HepG2 (cell line): ENCODE data around the gene HSPA1B. TPM values are rescaled to one million over a fixed set of nuclear protein-coding genes. Genes with fewer than 3 reads are reported as not detected.

ENCODE experiments used
- ATAC-seq: fragments of 200-7000 bp; cut with Tn5 transposase; 3 replicates; pipeline ENCODE4 v1.9.1; 2020; ENCODE audit warnings: mild to moderate bottlenecking, moderate library complexity
- BruUV-seq: library from RNA; stranded (reverse); fragments of 400-500 nt; replicated peaks from 2 replicates; lab custom pipeline; 2021; lab: Mats Ljungman, UMichigan
- CTCF ChIA-PET: fragments of 300-600 bp; formaldehyde crosslinking; extraction: SDS; loops from one replicate; lab custom pipeline; 2021; ENCODE audit warnings: low total read pairs, inconsistent platforms, low intra/inter-chr PET ratio; lab: Yijun Ruan, JAX
- POLR2A ChIA-PET: fragments of 350-600 bp; sonication (Branson Sonifier 250); formaldehyde crosslinking; loops from one replicate; lab custom pipeline; 2020; ENCODE audit warnings: antibody characterized with exemption, inconsistent platforms; lab: Yijun Ruan, JAX
- DNase-seq: peaks from one replicate; pipeline ENCODE4 v3.0.0-alpha.2; 2015; ENCODE audit warnings: low spot score
- FAIRE-seq: peaks from 3 replicates; lab custom pipeline; 2011; peaks lifted over from hg19 to GRCh38; lab: Jason Lieb, UNC
- H2AFZ ChIP-seq: one replicate; pipeline ENCODE4 v1.6.1; 2011; ENCODE audit warnings: low read length, inconsistent platforms
- H3K27ac ChIP-seq: fragments of 300-600 bp; 3 replicates; pipeline ENCODE4 v1.8.0; 2011; ENCODE audit warnings: mixed run types, mild to moderate bottlenecking, mixed read lengths, low read length, inconsistent platforms; ENCODE audit not compliant: insufficient read depth; ENCODE audit errors: extremely low read length
- H3K27me3 ChIP-seq, 2 experiments: fragments of 200-600 bp in 1 of 2; 2 replicates in 1 of 2; 3 replicates in 1 of 2; pipeline versions ENCODE4 v1.6.0 to v1.8.0; 2011; ENCODE audit warnings: low read length in 2 of 2, mild to moderate bottlenecking in 2 of 2, moderate library complexity in 2 of 2, inconsistent platforms in 1 of 2; ENCODE audit not compliant: insufficient read depth in 2 of 2, control insufficient read depth in 1 of 2
- H3K36me3 ChIP-seq, 2 experiments: fragments of 200-600 bp in 1 of 2; replicated peaks in 1 of 2; 2 replicates in 1 of 2; 3 replicates in 1 of 2; pipeline versions ENCODE4 v1.5.1 to v1.8.0; 2011; ENCODE audit warnings: low read length in 2 of 2, inconsistent platforms in 1 of 2; ENCODE audit not compliant: insufficient read depth in 2 of 2, control insufficient read depth in 1 of 2
- H3K4me1 ChIP-seq: 2 replicates; pipeline ENCODE4 v1.5.1; 2012; ENCODE audit warnings: low read length, inconsistent platforms; ENCODE audit not compliant: insufficient read depth
- H3K4me2 ChIP-seq: 2 replicates; pipeline ENCODE4 v1.6.0; 2011; ENCODE audit warnings: low read depth, low read length, inconsistent platforms
- H3K4me3 ChIP-seq, 3 experiments: fragments of 200-600 bp in 1 of 3; sonication (generic), shearing (Covaris generic) in 1 of 3; replicated peaks in 1 of 3; 2 replicates each; pipeline ENCODE4 v1.5.1; 2011 to 2016; ENCODE audit warnings: low read length in 3 of 3, inconsistent platforms in 2 of 3, low read depth in 2 of 3, mild to moderate bottlenecking in 2 of 3, control low read depth in 1 of 3, mixed read lengths in 1 of 3; ENCODE audit not compliant: insufficient read depth in 1 of 3
- H3K79me2 ChIP-seq: one replicate; pipeline ENCODE4 v1.6.1; 2011; ENCODE audit warnings: low read length, inconsistent platforms; ENCODE audit not compliant: insufficient read depth
- H3K9ac ChIP-seq: 2 replicates; pipeline ENCODE4 v1.6.0; 2011; ENCODE audit warnings: mild to moderate bottlenecking, low read depth, low read length, inconsistent platforms; ENCODE audit not compliant: insufficient read depth
- H3K9me3 ChIP-seq: 2 replicates; pipeline ENCODE4 v1.5.1; 2012; ENCODE audit warnings: mild to moderate bottlenecking, low read length
- H4K20me1 ChIP-seq: 2 replicates; pipeline ENCODE4 v1.6.0; 2011; ENCODE audit warnings: inconsistent platforms, mild to moderate bottlenecking, low read length, moderate library complexity; ENCODE audit not compliant: insufficient read depth
- AGO2 ChIP-seq: fragments of 200-400 bp; formaldehyde crosslinking; optimal IDR thresholded peaks from 2 replicates; pipeline ENCODE3; 2017; ENCODE audit warnings: mild to moderate bottlenecking, low read depth, low read length, moderate library complexity
- ATF7-NPFF ChIP-seq: sonication (generic); formaldehyde crosslinking; IDR thresholded peaks from 2 replicates; pipeline ENCODE4 v1.8.1; 2023; ENCODE audit warnings: mild to moderate bottlenecking, low read depth, missing genetic modification reagents, moderate library complexity
- GABPA ChIP-seq, 2 experiments: IDR thresholded peaks; 2 replicates each; pipeline ENCODE4 v1.6.1; 2011 to 2016; ENCODE audit warnings: low read depth in 2 of 2, low read length in 1 of 2, missing biosample characterization in 1 of 2, missing genetic modification characterization in 1 of 2
- MXD4 ChIP-seq: IDR thresholded peaks from 2 replicates; pipeline ENCODE4 v1.6.1; 2016; ENCODE audit warnings: mild to moderate bottlenecking, missing biosample characterization, missing genetic modification reagents
- RBFOX2 ChIP-seq: fragments of 200-400 bp; formaldehyde crosslinking; IDR thresholded peaks from 2 replicates; pipeline ENCODE4 v1.6.1; 2017; ENCODE audit warnings: low read depth, mild to moderate bottlenecking, low read length
- ZC3H13 ChIP-seq: sonication (generic); formaldehyde crosslinking; IDR thresholded peaks from 2 replicates; pipeline ENCODE4 v1.8.1; 2023; ENCODE audit warnings: mild to moderate bottlenecking, missing genetic modification reagents, moderate library complexity
- ZNF484 ChIP-seq: sonication (generic); formaldehyde crosslinking; IDR thresholded peaks from 2 replicates; pipeline ENCODE4 v1.5.1; 2020; ENCODE audit warnings: mild to moderate bottlenecking, low read depth, missing genetic modification reagents, borderline replicate concordance
- ZNF629 ChIP-seq: sonication (generic); formaldehyde crosslinking; conservative IDR thresholded peaks from 2 replicates; pipeline ENCODE4 v1.5.0; 2020; ENCODE audit warnings: missing genetic modification reagents
- ZNF841 ChIP-seq: sonication (generic); formaldehyde crosslinking; IDR thresholded peaks from 2 replicates; pipeline ENCODE4 v1.8.1; 2023; ENCODE audit warnings: missing genetic modification reagents, borderline replicate concordance
- WGBS: methylation state at CpG from one replicate; pipeline ENCODE4 v1.1.6; 2017; ENCODE audit warnings: low lambda C conversion rate; 5-methylcytosine and 5-hydroxymethylcytosine counted together
- in situ Hi-C: cut with HindIII; loops from 2 replicates; pipeline ENCODE4 v1.10.0; 2017; ENCODE audit warnings: low pct_unique_long_range_greater_than_20kb; ENCODE audit not compliant: extremely low pct_ligation_motif_present
- intact Hi-C: fragments of 100-400 bp; cut with micrococcal nuclease; formaldehyde crosslinking; loops from one replicate; pipeline ENCODE4 v1.10.0; 2022; ENCODE audit not compliant: unreplicated experiment
- polyA plus RNA-seq, 8 experiments: library from polyadenylated mRNA; depleted of rRNA in 3 of 8; stranded (reverse) in 7 of 8; unstranded in 1 of 8; fragments of >200 nt; fragmentation: Illumina TruSeq in 4 of 8; extraction: Trizol in 4 of 8; gene quantifications; 2 replicates each; pipeline versions ENCODE4 v1.2.1 to v1.2.3, GENCODE V29; 2011 to 2016; ENCODE audit warnings: low read depth in 4 of 8, missing spikeins in 1 of 8, mixed read lengths in 1 of 8; ENCODE audit not compliant: insufficient read depth in 1 of 8
- total RNA-seq, 5 experiments: library from RNA; depleted of rRNA; stranded (reverse); fragments of >200 nt; fragmentation: Illumina TruSeq; extraction: Trizol; gene quantifications; 2 replicates each; pipeline ENCODE4 v1.2.3, GENCODE V29; 2016; ENCODE audit warnings: low read depth in 1 of 5
- TF ChIP-seq, protein P1 (sequence below): sonication (generic); formaldehyde crosslinking; IDR thresholded peaks from 2 replicates; pipeline ENCODE4 v1.4.0; 2020; ENCODE audit warnings: mild to moderate bottlenecking, missing genetic modification reagents

HSPA1B gene
- total and polyA plus RNA-seq, 2 of the 13 experiments (the other 11 are each of a cell fraction or from before 2014, with no cell fraction given), result 26.0 to 186 TPM

DNA sequence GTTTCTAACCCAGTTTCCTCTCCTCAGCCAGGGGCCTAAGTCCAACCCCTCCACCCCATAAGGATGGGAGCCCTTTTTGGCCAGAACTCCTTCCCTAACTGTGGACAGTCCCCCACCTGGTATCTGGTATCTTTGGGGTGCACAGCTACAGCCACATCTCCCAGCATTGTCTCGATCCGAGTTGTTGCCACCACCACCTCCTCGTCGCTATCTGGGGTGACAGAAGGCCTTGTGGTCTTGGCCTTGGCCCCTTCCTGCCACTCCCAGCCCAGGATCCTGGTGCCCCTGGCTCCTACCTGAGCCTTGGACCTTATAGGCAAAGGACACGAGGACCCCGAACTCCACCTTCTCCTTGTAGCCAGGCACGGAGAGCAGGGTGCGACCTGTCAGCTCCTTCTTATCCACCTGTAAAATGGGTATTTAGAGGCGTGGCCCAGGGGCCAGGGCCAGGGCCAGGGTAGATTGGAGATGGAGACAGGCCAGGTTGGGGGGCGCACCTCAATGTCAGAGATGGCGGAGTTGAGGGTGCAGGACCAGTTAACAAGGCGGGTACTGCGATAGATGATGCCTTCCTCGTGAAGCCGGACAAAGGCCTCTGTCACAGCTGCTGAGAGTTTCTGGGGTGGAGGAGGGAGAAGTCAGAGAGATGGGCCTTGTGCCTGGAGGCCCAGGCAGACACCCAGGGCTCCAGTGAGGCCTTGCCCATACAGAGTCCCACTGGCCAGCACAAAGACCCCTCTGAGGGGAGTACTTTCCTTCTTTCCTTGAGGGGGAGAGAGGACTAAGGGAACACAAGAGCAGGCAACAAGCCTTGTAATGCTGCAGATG lies 43.2 kb upstream of the HSPA1B start:
- peaks cover under 1% of the 10 kb centered on the region; the same call in 1 of the 2 replicates for H3K4me1 ChIP-seq
- no peak overlapping the region for H3K4me2 ChIP-seq
- H3K79me2 ChIP-seq, result no peaks in the 10 kb centered on the region
- no peak for FAIRE-seq
- no peak for ATAC-seq
- BruUV-seq, result no TSS peak
- no peak overlapping the region for H3K4me3 ChIP-seq
- intact Hi-C loops, result no loop called here
- DNase-seq, result no peak
- WGBS, result 96% methylated on average over 15 of the region's 15 CpGs
- H3K9me3 ChIP-seq, result no peaks in the 10 kb centered on the region
- TF ChIP-seq ZNF629 (0 out of 2 replicates have a peak, but pooled peaks have one; percentile 31), ATF7-NPFF (CRISPR knock-in tag) (no peak)
- TF ChIP-seq, all 625 proteins: peak for 1
- no peak overlapping the region for H3K9ac ChIP-seq
- peaks cover 50 to 69% of the 10 kb centered on the region in 2 experiments for H3K36me3 ChIP-seq
- H4K20me1 ChIP-seq, result no peaks in the 10 kb centered on the region
- ChIA-PET CTCF (no interaction called here), POLR2A (interaction anchor here (0.7 to 1.6 kb wide), 6 partner anchors 9 to 81 kb away, joined by 3 to 5 read pairs (median 3); partner anchors contain the start of genes ABHD16A and NEU1)
- no peaks in the 10 kb centered on the region for H3K27me3 ChIP-seq
- H2AFZ ChIP-seq, result no peak overlapping the region
- no peak overlapping the region for H3K27ac ChIP-seq
- in situ Hi-C loops, result no loop called here

DNA sequence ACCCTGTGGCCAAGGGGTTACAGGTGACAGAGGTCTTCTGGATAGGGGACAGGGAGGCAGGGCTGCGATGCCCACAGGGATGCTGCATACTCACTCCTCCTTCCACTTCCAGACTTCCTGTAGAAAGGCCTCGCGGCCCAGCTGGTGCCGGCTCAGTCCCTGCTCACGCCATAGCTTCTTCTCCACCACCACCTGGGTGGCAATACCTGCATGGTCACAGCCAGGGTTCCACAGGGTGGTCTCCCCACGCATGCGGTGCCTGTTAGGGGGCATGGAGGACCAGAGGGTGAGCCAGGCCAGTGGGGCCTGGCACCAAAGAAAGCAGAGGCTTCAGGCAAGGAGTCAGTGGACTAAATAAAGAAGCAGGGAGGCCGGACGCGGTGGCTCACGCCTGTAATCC lies 42.1 kb upstream of the HSPA1B start:
- TF ChIP-seq, protein P1, sequence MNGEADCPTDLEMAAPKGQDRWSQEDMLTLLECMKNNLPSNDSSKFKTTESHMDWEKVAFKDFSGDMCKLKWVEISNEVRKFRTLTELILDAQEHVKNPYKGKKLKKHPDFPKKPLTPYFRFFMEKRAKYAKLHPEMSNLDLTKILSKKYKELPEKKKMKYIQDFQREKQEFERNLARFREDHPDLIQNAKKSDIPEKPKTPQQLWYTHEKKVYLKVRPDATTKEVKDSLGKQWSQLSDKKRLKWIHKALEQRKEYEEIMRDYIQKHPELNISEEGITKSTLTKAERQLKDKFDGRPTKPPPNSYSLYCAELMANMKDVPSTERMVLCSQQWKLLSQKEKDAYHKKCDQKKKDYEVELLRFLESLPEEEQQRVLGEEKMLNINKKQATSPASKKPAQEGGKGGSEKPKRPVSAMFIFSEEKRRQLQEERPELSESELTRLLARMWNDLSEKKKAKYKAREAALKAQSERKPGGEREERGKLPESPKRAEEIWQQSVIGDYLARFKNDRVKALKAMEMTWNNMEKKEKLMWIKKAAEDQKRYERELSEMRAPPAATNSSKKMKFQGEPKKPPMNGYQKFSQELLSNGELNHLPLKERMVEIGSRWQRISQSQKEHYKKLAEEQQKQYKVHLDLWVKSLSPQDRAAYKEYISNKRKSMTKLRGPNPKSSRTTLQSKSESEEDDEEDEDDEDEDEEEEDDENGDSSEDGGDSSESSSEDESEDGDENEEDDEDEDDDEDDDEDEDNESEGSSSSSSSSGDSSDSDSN (CRISPR knock-in tag), result no peak
- TF ChIP-seq MXD4 (CRISPR knock-in tag) (no peak), ZNF484 (CRISPR knock-in tag) (no peak), ZNF841 (CRISPR knock-in tag) (no peak), GABPA (IDR thresholded peaks at IDR 0.05; ENCODE audit: low read depth, low read length) (no peak), GABPA (CRISPR knock-in tag; IDR thresholded peaks at IDR 0.05; ENCODE audit: low read depth) (no peak), ZC3H13 (no peak), RBFOX2 (peak; percentile 41; the same call in 1 of the 2 replicates), AGO2 (peak; percentile 47)
- Histone ChIP-seq H3K36me3 (peaks cover 44 to 62% of the 10 kb centered on the region in 2 experiments), H4K20me1 (no peaks in the 10 kb centered on the region), H3K4me1 (no peaks in the 10 kb centered on the region), H3K27ac (no peak overlapping the region), H3K79me2 (no peaks in the 10 kb centered on the region), H3K4me2 (no peak overlapping the region), H3K4me3 (no peak overlapping the region), H3K27me3 (no peaks in the 10 kb centered on the region), H3K9ac (no peak overlapping the region), H2AFZ (no peak overlapping the region), H3K9me3 (no peaks in the 10 kb centered on the region)
- FAIRE-seq, result no peak
- CTCF ChIA-PET, result no interaction called here
- no peak for DNase-seq
- intact Hi-C loops (no loop called here), in situ Hi-C loops (no loop called here)
- POLR2A ChIA-PET, result interaction anchor here (0.9 to 1.1 kb wide), 3 partner anchors 12 to 82 kb away, joined by 3 to 5 read pairs (median 3); partner anchors contain the start of gene ABHD16A
- BruUV-seq, result no TSS peak
- no peak for ATAC-seq
- WGBS, result 97% methylated on average over 11 of the region's 11 CpGs
